Heart left ventricle (tissue), 16 donors: ENCODE results near the gene COLEC11. TPM values are rescaled to one million over a fixed set of nuclear protein-coding genes. Genes with fewer than 3 reads are reported as not detected.

Source experiments
- ATAC-seq, 4 donors: fragments of 200-7000 bp; cut with Tn5 transposase; one replicate each; pipeline ENCODE4 v1.9.1; 2020 to 2022; ENCODE audit warnings: moderate library complexity in 4 of 4, mild to moderate bottlenecking in 3 of 4, moderate number of reproducible peaks in 1 of 4
- DNase-seq, 5 donors: peaks; one replicate each; pipeline ENCODE4 v3.0.0-alpha.2; 2020
- H3K27ac ChIP-seq, 12 donors: fragments of 200-600 bp; sonication (generic) in 4 of 12; one replicate each; pipeline versions ENCODE4 v1.5.0 to v1.8.0; 2016 to 2022; ENCODE audit warnings: mild to moderate bottlenecking in 2 of 12
- H3K27me3 ChIP-seq, 9 donors: fragments of 200-600 bp; sonication (generic) in 2 of 9; one replicate each; pipeline versions ENCODE4 v1.5.1 to v1.8.0; 2016 to 2022; ENCODE audit warnings: mild to moderate bottlenecking in 3 of 9
- H3K36me3 ChIP-seq, 9 donors: fragments of 200-600 bp; sonication (generic) in 2 of 9; one replicate each; pipeline versions ENCODE4 v1.5.0 to v1.8.0; 2018 to 2022; ENCODE audit warnings: mild to moderate bottlenecking in 2 of 9
- H3K4me1 ChIP-seq, 12 donors: fragments of 200-600 bp; sonication (generic) in 4 of 12; one replicate each; pipeline versions ENCODE4 v1.5.0 to v1.8.0; 2016 to 2022; ENCODE audit warnings: mild to moderate bottlenecking in 3 of 12
- H3K4me3 ChIP-seq, 12 donors: fragments of 200-600 bp; sonication (generic) in 4 of 12; one replicate each; pipeline versions ENCODE4 v1.5.0 to v1.8.0; 2017 to 2022; ENCODE audit warnings: mild to moderate bottlenecking in 9 of 12, moderate library complexity in 4 of 12
- H3K9me3 ChIP-seq, 12 donors: fragments of 200-600 bp; sonication (generic) in 4 of 12; one replicate each; pipeline versions ENCODE4 v1.5.0 to v1.8.0; 2016 to 2022; ENCODE audit warnings: mild to moderate bottlenecking in 1 of 12
- CTCF ChIP-seq, 12 donors: fragments of 200-600 bp; sonication (generic) in 4 of 12; IDR thresholded peaks; one replicate each; pipeline versions ENCODE4 v1.5.0 to v1.8.0; 2018 to 2022; ENCODE audit warnings: antibody characterized with exemption in 12 of 12, mild to moderate bottlenecking in 5 of 12
- POLR2A ChIP-seq, 2 donors: fragments of 450-650 bp; IDR thresholded peaks; one replicate each; pipeline ENCODE4 v1.6.1; 2017; ENCODE audit warnings: antibody characterized with exemption in 2 of 2, mild to moderate bottlenecking in 2 of 2, moderate library complexity in 2 of 2
- WGBS, 4 donors: extraction: QIAGEN DNeasy Blood & Tissue Kit in 2 of 4; methylation state at CpG; one replicate each; pipeline versions ENCODE4 v1.1.5 to v1.1.7; 2013 to 2018; 5-methylcytosine and 5-hydroxymethylcytosine counted together
- intact Hi-C, 10 donors: fragments of 100-400 bp; cut with DNase I; formaldehyde crosslinking; loops; one replicate each; pipeline versions ENCODE4 v1.11.1 to v1.14.2; 2022
- long read RNA-seq, 3 donors: library from polyadenylated mRNA; unstranded; transcript quantifications; one replicate each; pipeline ENCODE4 v2.0.0, GENCODE V29; 2020 to 2021
- polyA plus RNA-seq, 2 donors: library from polyadenylated mRNA; stranded (reverse); fragments of 200-250 nt; gene quantifications; one replicate each; pipeline ENCODE4 v1.2.3, GENCODE V29; 2013
- total RNA-seq, 9 donors: library from RNA; depleted of rRNA in 2 of 9; stranded (reverse); fragments of >200 nt in 2 of 9; fragmentation: NEBNext Ultra II Directional in 3 of 9; extraction: Animal tissue kit (Norgen Biotek cat#: 25700) in 3 of 9; gene quantifications; one replicate each; pipeline versions ENCODE4 v1.1.0 to v1.2.4, GENCODE V29; 2016 to 2023
- donor health status: ischemic (EF 13 %, LVEDD 7.1; RV severe dilation, severe dysfunction).
- donor health status: healthy with polysubstance abuse.
- donor health status: DM: no; HTN: yes; CAD: no.
- donor health status: DM: no; HTN: no; CAD: no.
- donor health status: ischemic (EF 25% LVEDD 6.9; RV normal size, moderate dysfunction).
- donor health status: ischemic (EF 25% LVEDD 5.7; RV mildly dilated, moderate dysfunction).
- donor health status: healthy.
- donor health status: DM: yes; HTN: yes; CAD: no.
- donor health status: ischemic (EF 35%, LVEDD 5.7; RV mildly dilated, moderate dysfunction).
- donor health status: nonischemic (EF 11% LVEDD 7.7; RV severe dilation, severe dysfunction).
- donor health status: DM: yes; HTN: yes; CAD: no.
- donor health status: PGD.
- donor health status: ischemic (EF 29% LVEDD 5.4; RV normal size, mild dysfunction).
- donor health status: nonischemic (EF 23%, LVEDD 6.1; RV moderate dilation, normal function).

COLEC11 gene
- 1 to 10 TPM; 2.3 to 9.9 (median 2.9) TPM for total RNA-seq
- polyA plus RNA-seq = 10 to 100 TPM in 1 of 2 donors, 1 to 10 TPM in 1; 8.8 to 12.5 TPM
- long read RNA-seq, donor 1, partial matches to known transcripts = 0 of 1 reads
- long read RNA-seq, donor 1, other reads (novel, unspliced or antisense) = 0 of 1 reads
- long read RNA-seq, donor 2, transcript COLEC11-202 (7 exons, 1,259 nt) = major isoform, 7 of 13 reads
- long read RNA-seq, donor 2, partial matches to known transcripts = 0 of 13 reads
- long read RNA-seq, donor 2, other reads (novel, unspliced or antisense) = 2 of 13 reads
- long read RNA-seq, donor 3, partial matches to known transcripts = 1 of 2 reads
- long read RNA-seq, donor 3, other reads (novel, unspliced or antisense) = 0 of 2 reads

- H3K27ac ChIP-seq = peak within 1 kb of the TSS in 9 of 12 donors; percentile 2 to 58 (median 44)
- ATAC-seq (peak; percentile 76 to 97 (median 94)), DNase-seq (peak; percentile 71 to 82 (median 73))
- H3K27me3 ChIP-seq = peaks cover 0 to 5% (median 0%) of the 10 kb centered on the region in 9 donors
- peaks cover 0 to 14% (median 8%) of the 10 kb centered on the region in 12 donors for H3K4me1 ChIP-seq
- WGBS, 4 donors = 19 to 31% (median 21%) methylated on average over 28 to 40 of the region's 40 CpGs
- H3K36me3 ChIP-seq = no peaks in the 10 kb centered on the region
- peak within 1 kb of the TSS in 11 of 12 donors; percentile 3 to 48 (median 35) for H3K4me3 ChIP-seq
- TF ChIP-seq CTCF (IDR thresholded peaks at IDR 0.05) (peak in 11 of 12 donors; percentile 13 to 65 (median 40)), POLR2A (IDR thresholded peaks at IDR 0.05) (no peak)
- intact Hi-C loops = loop anchor here in 5 of 10 donors (2.0 to 5.0 kb wide), 2 partner anchors 53 to 56 kb away; no protein-coding TSS in a partner anchor
- no peaks in the 10 kb centered on the region for H3K9me3 ChIP-seq
Observed at GRCh38 chr2:3594493-3595281, at the start of gene COLEC11. Gene COLEC11, plus strand, starts transcription at chr2:3595112. Its CDS starts 9,229 bp downstream, at chr2:3604341.

GRCh38 chr2:3545788-3546478, 49.0 kb upstream of the COLEC11 start:
- no peaks in the 10 kb centered on the region for H3K9me3 ChIP-seq
- no peak for TF ChIP-seq POLR2A (IDR thresholded peaks at IDR 0.05)
- no peak for TF ChIP-seq CTCF (IDR thresholded peaks at IDR 0.05)
- H3K27me3 ChIP-seq = no peaks in the 10 kb centered on the region
- 92 to 95% (median 93%) methylated on average over 10 of the region's 10 CpGs for WGBS, 4 donors
- intact Hi-C loops = no loop called here
- H3K27ac ChIP-seq = no peak overlapping the region
- peaks cover 0 to 10% (median 0%) of the 10 kb centered on the region in 12 donors for H3K4me1 ChIP-seq
- no peak for DNase-seq
- H3K4me3 ChIP-seq = no peak overlapping the region
- no peak for ATAC-seq
- H3K36me3 ChIP-seq = peaks cover 0 to 100% (median 96%) of the 10 kb centered on the region in 9 donors

DNA sequence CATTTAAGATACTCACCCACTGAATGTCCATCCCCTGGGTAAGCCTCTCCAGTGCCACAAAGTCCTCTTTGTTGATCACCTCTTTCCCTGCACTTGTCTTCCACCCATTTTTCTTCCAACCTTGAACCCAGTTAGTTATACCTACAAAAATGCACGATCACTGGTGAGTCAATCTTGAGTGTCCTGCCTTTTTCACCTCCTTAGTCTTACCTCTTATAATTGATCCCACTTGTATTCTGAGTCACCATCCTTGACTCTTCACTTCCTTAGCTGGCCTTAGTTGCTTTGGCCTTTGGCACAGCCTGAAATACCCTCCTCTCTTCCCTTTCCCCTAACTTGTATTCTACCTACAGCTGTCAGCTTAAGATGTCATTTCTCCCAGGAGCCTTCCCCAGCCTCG, 47.0 kb upstream of the COLEC11 start:
- TF ChIP-seq CTCF (IDR thresholded peaks at IDR 0.05) (no peak), POLR2A (IDR thresholded peaks at IDR 0.05) (no peak)
- H3K27me3 ChIP-seq = no peaks in the 10 kb centered on the region
- ATAC-seq (no peak), DNase-seq (no peak)
- intact Hi-C loops = no loop called here
- peaks cover 0 to 7% (median 0%) of the 10 kb centered on the region in 12 donors for H3K4me1 ChIP-seq
- H3K4me3 ChIP-seq = no peak overlapping the region
- peaks cover 0 to 98% (median 95%) of the 10 kb centered on the region in 9 donors for H3K36me3 ChIP-seq
- no peaks in the 10 kb centered on the region for H3K9me3 ChIP-seq
- WGBS, 4 donors = 94 to 98% (median 97%) methylated on average over 2 of the region's 2 CpGs
- H3K27ac ChIP-seq = no peak overlapping the region
